ENCODE data around the gene PLIN4. TPM values are rescaled to one million over a fixed set of nuclear protein-coding genes. Genes with fewer than 3 reads are reported as not detected.

The PLIN4 gene
- total and polyA plus RNA-seq, 10 of the 15 experiments (the other 5 are each of a cell fraction or from before 2014, with no cell fraction given), result 0.01 to 0.11 (median 0.05) TPM; not detected in 2

DNA sequence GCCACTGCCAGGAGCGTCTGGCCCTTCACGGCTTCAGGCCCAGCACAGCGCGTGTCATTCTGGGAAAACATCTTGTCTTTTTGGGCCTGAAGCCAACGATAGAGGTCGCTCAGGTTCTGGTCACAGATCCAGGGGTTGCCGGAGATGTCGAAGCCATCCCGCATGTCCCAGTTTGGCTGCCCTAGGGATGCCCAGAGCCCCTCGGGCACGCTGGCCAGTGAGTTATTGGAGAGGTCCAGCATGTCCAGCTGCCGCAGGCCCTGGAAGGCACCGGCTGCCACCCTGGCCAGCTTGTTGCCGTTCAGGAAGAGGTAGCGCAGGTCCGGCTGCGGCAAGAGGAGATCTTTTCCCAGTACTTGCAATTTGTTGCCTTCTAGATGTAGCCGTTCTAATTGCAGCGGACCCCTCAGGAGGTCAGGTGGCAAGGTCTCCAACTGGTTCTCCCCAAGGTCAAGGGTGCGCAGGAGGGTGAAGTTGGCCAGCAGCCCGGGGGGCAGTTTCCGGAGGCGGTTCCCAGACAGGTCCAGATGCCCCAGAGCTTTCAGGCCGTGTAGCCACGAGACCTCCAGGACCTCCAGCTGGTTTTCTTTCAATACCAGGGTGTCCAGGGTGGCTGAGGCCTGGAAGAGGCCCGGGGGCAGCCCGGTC lies 19.8 kb upstream of the PLIN4 start:
- Histone ChIP-seq H2AFZ (ENCODE audit: control insufficient read depth, low read depth, low read length) (no peak overlapping the region), H3K27ac (ENCODE audit: control insufficient read depth, insufficient read depth) (no peak overlapping the region), H3K79me2 (ENCODE audit: control insufficient read depth, insufficient read depth, low read length) (no peaks in the 10 kb centered on the region), H3K4me3 (no peak overlapping the region), H3K4me1 (ENCODE audit: control insufficient read depth, insufficient read depth, low read length) (peaks cover 12% of the 10 kb centered on the region), H3K27me3 (replicated peaks in 1 of 2; ENCODE audit: control insufficient read depth in 2 of 2, insufficient read depth in 2 of 2, low read length in 1 of 2) (no peaks in the 10 kb centered on the region; a peak in 1 of 4 replicates), H3K36me3 (ENCODE audit: control insufficient read depth in 2 of 2, insufficient read depth in 2 of 2, low read length in 1 of 2) (no peaks in the 10 kb centered on the region), H3K9ac (ENCODE audit: control insufficient read depth, insufficient read depth, low read length) (no peak overlapping the region), H3K9me3 (replicated peaks; ENCODE audit: control insufficient read depth, insufficient read depth, low read length) (peaks cover 2% of the 10 kb centered on the region; the same call in 2 of the 3 replicates), H3K4me2 (ENCODE audit: control insufficient read depth, insufficient read depth) (no peak overlapping the region), H4K20me1 (ENCODE audit: control insufficient read depth, insufficient read depth) (no peaks in the 10 kb centered on the region)
- FAIRE-seq (no peak), ATAC-seq (no peak), DNase-seq (ENCODE audit: low read depth, low spot score) (no peak)
- CTCF ChIA-PET, result interaction anchor here (0.7 to 4.8 kb wide), 3 partner anchors 14 to 121 kb away, joined by 3 to 44 read pairs (median 4); no protein-coding TSS in a partner anchor
- in situ Hi-C loops (cut with MboI) (no loop called here), intact Hi-C loops (cut with micrococcal nuclease; ENCODE audit: unreplicated experiment) (no loop called here)
- POLR2A ChIA-PET, result no interaction called here
- RAD21 ChIA-PET (ENCODE audit: unreplicated experiment), result no interaction called here
- no TSS peak for BruUV-seq (replicated peaks)
- TF ChIP-seq ZBED1 (IDR thresholded peaks at IDR 0.05; ENCODE audit: borderline replicate concordance), result no peak
- TF ChIP-seq EED (IDR thresholded peaks at IDR 0.05; ENCODE audit: low read depth), result no peak
- TF ChIP-seq, protein P1, sequence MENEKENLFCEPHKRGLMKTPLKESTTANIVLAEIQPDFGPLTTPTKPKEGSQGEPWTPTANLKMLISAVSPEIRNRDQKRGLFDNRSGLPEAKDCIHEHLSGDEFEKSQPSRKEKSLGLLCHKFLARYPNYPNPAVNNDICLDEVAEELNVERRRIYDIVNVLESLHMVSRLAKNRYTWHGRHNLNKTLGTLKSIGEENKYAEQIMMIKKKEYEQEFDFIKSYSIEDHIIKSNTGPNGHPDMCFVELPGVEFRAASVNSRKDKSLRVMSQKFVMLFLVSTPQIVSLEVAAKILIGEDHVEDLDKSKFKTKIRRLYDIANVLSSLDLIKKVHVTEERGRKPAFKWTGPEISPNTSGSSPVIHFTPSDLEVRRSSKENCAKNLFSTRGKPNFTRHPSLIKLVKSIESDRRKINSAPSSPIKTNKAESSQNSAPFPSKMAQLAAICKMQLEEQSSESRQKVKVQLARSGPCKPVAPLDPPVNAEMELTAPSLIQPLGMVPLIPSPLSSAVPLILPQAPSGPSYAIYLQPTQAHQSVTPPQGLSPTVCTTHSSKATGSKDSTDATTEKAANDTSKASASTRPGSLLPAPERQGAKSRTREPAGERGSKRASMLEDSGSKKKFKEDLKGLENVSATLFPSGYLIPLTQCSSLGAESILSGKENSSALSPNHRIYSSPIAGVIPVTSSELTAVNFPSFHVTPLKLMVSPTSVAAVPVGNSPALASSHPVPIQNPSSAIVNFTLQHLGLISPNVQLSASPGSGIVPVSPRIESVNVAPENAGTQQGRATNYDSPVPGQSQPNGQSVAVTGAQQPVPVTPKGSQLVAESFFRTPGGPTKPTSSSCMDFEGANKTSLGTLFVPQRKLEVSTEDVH (IDR thresholded peaks at IDR 0.05; ENCODE audit: low read depth, partially characterized antibody), result no peak
- SMC1A ChIA-PET (ENCODE audit: uncharacterized antibody, unreplicated experiment), result no interaction called here
- WGBS (ENCODE audit: insufficient coverage, insufficient replicate concordance, low lambda C conversion rate, missing lambda C conversion rate), result 77% methylated on average over 27 of the region's 27 CpGs

DNA sequence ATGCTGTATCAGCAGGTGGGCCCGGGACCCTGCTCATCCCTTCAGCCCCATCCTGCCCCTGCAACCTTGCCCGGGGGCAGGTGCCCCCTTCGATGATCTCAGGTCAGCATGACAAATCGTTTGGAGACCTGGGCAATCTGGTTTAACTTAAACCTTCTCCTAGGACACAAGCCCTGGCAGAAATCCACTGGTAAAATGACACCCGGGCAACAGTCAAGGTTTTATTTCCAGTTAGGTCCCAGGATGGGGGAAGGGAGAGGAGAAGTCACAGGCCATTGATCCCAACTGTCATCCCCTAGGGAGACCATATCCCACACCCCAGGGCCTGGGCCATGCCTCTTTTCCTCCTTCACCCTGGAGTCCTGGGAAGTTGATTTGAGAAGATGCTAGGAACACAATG lies 18.5 kb upstream of the PLIN4 start:
- Histone ChIP-seq H3K4me3 (no peak overlapping the region), H2AFZ (ENCODE audit: control insufficient read depth, low read depth, low read length) (no peak overlapping the region), H3K4me2 (ENCODE audit: control insufficient read depth, insufficient read depth) (no peak overlapping the region), H3K9me3 (replicated peaks; ENCODE audit: control insufficient read depth, insufficient read depth, low read length) (peaks cover 2% of the 10 kb centered on the region; the same call in 2 of the 3 replicates), H3K27me3 (replicated peaks in 1 of 2; ENCODE audit: control insufficient read depth in 2 of 2, insufficient read depth in 2 of 2, low read length in 1 of 2) (no peaks in the 10 kb centered on the region; a peak in 1 of 4 replicates), H3K9ac (ENCODE audit: control insufficient read depth, insufficient read depth, low read length) (no peak overlapping the region), H4K20me1 (ENCODE audit: control insufficient read depth, insufficient read depth) (no peaks in the 10 kb centered on the region), H3K4me1 (ENCODE audit: control insufficient read depth, insufficient read depth, low read length) (peaks cover 12% of the 10 kb centered on the region), H3K79me2 (ENCODE audit: control insufficient read depth, insufficient read depth, low read length) (no peaks in the 10 kb centered on the region), H3K36me3 (ENCODE audit: control insufficient read depth in 2 of 2, insufficient read depth in 2 of 2, low read length in 1 of 2) (no peaks in the 10 kb centered on the region), H3K27ac (ENCODE audit: control insufficient read depth, insufficient read depth) (no peak overlapping the region)
- no peak for FAIRE-seq
- ChIA-PET CTCF (no interaction called here), RAD21 (ENCODE audit: unreplicated experiment) (no interaction called here), SMC1A (ENCODE audit: uncharacterized antibody, unreplicated experiment) (no interaction called here), POLR2A (no interaction called here)
- in situ Hi-C loops (cut with MboI), result no loop called here
- DNase-seq (ENCODE audit: low read depth, low spot score), result no peak
- 28% methylated on average over 5 of the region's 5 CpGs for WGBS (ENCODE audit: insufficient coverage, insufficient replicate concordance, low lambda C conversion rate, missing lambda C conversion rate)
- intact Hi-C loops (cut with micrococcal nuclease; ENCODE audit: unreplicated experiment), result no loop called here
- no TSS peak for BruUV-seq (replicated peaks)
- ATAC-seq, result no peak
- TF ChIP-seq PAX5 (IDR thresholded peaks at IDR 0.05; ENCODE audit: borderline replicate concordance, low read depth, low read length) (no peak), TCF3 (IDR thresholded peaks at IDR 0.05; ENCODE audit: borderline replicate concordance, insufficient read depth, low read depth, low read length) (no peak), CBX3 (IDR thresholded peaks at IDR 0.05; ENCODE audit: borderline replicate concordance, low read depth) (no peak), ZSCAN29 (IDR thresholded peaks at IDR 0.05) (no peak), NRF1 (conservative IDR thresholded peaks at IDR 0.05; ENCODE audit: low read depth, low read length) (no peak), CHD2 (IDR thresholded peaks at IDR 0.05; ENCODE audit: borderline replicate concordance, low read depth, low read length) (no peak)
- TF ChIP-seq, protein P2, sequence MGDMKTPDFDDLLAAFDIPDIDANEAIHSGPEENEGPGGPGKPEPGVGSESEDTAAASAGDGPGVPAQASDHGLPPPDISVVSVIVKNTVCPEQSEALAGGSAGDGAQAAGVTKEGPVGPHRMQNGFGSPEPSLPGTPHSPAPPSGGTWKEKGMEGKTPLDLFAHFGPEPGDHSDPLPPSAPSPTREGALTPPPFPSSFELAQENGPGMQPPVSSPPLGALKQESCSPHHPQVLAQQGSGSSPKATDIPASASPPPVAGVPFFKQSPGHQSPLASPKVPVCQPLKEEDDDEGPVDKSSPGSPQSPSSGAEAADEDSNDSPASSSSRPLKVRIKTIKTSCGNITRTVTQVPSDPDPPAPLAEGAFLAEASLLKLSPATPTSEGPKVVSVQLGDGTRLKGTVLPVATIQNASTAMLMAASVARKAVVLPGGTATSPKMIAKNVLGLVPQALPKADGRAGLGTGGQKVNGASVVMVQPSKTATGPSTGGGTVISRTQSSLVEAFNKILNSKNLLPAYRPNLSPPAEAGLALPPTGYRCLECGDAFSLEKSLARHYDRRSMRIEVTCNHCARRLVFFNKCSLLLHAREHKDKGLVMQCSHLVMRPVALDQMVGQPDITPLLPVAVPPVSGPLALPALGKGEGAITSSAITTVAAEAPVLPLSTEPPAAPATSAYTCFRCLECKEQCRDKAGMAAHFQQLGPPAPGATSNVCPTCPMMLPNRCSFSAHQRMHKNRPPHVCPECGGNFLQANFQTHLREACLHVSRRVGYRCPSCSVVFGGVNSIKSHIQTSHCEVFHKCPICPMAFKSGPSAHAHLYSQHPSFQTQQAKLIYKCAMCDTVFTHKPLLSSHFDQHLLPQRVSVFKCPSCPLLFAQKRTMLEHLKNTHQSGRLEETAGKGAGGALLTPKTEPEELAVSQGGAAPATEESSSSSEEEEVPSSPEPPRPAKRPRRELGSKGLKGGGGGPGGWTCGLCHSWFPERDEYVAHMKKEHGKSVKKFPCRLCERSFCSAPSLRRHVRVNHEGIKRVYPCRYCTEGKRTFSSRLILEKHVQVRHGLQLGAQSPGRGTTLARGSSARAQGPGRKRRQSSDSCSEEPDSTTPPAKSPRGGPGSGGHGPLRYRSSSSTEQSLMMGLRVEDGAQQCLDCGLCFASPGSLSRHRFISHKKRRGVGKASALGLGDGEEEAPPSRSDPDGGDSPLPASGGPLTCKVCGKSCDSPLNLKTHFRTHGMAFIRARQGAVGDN (IDR thresholded peaks at IDR 0.05), result no peak
